Stomach (tissue), 4 donors: ENCODE measurements around the gene MED13L.

Experiments
- EP300 ChIP-seq: sonication (generic); formaldehyde crosslinking; IDR thresholded peaks from one replicate; pipeline ENCODE4 v1.6.1; 2017; ENCODE audit warnings: antibody characterized with exemption
- POLR2A ChIP-seq, 4 donors: fragments of 450-650 bp; IDR thresholded peaks; one replicate each; pipeline ENCODE4 v1.6.1; 2016; ENCODE audit warnings: antibody characterized with exemption in 4 of 4, control low read depth in 2 of 4, mild to moderate bottlenecking in 1 of 4, moderate library complexity in 1 of 4
- POLR2AphosphoS5 ChIP-seq, 3 donors: sonication (generic); formaldehyde crosslinking; IDR thresholded peaks; one replicate each; pipeline ENCODE4 v1.6.1; 2016; ENCODE audit warnings: antibody characterized with exemption in 3 of 3
- TF ChIP-seq, protein P1 (sequence below), 7 experiments: fragments of 450-650 bp in 4 of 7; fragments of 200-600 bp in 3 of 7; sonication (generic) in 3 of 7; IDR thresholded peaks; one replicate each; pipeline ENCODE4 v1.5.1; 2016 to 2019; ENCODE audit warnings: antibody characterized with exemption in 7 of 7, control low read depth in 2 of 7, mild to moderate bottlenecking in 1 of 7

DNA sequence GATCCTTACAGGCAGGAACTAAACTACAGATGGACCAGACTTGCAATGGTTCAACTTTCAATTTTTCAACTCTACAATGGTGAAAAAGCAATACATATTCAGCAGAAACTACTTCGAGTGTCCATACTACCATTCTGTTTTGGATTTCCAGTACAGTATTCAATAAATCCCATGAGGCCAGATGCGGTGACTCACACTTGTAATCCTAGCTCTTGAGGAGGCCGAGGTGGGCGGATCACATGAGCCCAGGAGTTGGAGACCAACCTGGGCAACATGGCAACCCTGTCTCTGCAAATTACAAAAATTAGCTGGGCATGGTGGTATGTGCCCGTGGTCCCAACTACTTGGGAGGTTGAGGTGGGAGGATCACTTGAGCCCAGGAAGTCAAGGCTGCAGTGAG, 336.1 kb downstream of the MED13L start:
- TF ChIP-seq, protein P1, sequence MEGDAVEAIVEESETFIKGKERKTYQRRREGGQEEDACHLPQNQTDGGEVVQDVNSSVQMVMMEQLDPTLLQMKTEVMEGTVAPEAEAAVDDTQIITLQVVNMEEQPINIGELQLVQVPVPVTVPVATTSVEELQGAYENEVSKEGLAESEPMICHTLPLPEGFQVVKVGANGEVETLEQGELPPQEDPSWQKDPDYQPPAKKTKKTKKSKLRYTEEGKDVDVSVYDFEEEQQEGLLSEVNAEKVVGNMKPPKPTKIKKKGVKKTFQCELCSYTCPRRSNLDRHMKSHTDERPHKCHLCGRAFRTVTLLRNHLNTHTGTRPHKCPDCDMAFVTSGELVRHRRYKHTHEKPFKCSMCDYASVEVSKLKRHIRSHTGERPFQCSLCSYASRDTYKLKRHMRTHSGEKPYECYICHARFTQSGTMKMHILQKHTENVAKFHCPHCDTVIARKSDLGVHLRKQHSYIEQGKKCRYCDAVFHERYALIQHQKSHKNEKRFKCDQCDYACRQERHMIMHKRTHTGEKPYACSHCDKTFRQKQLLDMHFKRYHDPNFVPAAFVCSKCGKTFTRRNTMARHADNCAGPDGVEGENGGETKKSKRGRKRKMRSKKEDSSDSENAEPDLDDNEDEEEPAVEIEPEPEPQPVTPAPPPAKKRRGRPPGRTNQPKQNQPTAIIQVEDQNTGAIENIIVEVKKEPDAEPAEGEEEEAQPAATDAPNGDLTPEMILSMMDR (IDR thresholded peaks at IDR 0.05) = no peak
- TF ChIP-seq POLR2A (IDR thresholded peaks at IDR 0.05) (no peak), POLR2AphosphoS5 (IDR thresholded peaks at IDR 0.05) (no peak), EP300 (no peak)
